ENCODE results near the gene AMTN. TPM values are rescaled to one million over a fixed set of nuclear protein-coding genes. Genes with fewer than 3 reads are reported as not detected.

AMTN gene, protein sequence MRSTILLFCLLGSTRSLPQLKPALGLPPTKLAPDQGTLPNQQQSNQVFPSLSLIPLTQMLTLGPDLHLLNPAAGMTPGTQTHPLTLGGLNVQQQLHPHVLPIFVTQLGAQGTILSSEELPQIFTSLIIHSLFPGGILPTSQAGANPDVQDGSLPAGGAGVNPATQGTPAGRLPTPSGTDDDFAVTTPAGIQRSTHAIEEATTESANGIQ
- total RNA-seq (not detected), polyA plus RNA-seq (not detected)
- long read RNA-seq, donor 1, result 0 reads
- long read RNA-seq, donor 2, result 0 reads
- long read RNA-seq, donor 3, result 0 reads

DNA sequence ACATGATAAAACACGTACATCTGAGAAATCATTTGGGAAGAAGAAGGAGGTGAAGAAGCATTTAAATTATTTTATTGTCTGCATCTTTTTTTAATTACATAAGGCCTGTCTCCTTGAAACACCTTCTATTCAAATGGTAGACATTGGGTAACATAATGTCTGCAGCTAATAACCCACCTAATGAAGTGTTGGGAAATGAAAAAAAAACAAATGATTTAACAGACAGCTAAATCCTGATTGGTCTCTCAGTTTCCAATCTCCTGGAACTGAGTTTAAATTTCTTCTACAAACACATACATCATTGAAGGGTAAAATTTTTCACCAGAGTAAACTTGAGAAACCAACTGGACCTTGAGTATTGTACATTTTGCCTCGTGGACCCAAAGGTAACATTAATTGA, at the start of gene AMTN:
Gene AMTN, plus strand, starts transcription at position 301 of the 400 bp plus-strand sequence. CDS start 209 bp downstream, outside the sequence.
- no peaks in the 10 kb centered on the region for H3K27me3 ChIP-seq
- ATAC-seq (no peak), DNase-seq (no peak)
- H3K4me1 ChIP-seq, result no peaks in the 10 kb centered on the region
- H3K9me3 ChIP-seq, result no peaks in the 10 kb centered on the region
- H3K36me3 ChIP-seq, result no peaks in the 10 kb centered on the region
- no peak within 1 kb of the TSS for H3K27ac ChIP-seq
- no peak within 1 kb of the TSS for H3K4me3 ChIP-seq
- WGBS, 2 donors, result 72% methylated on average over 2 of the region's 2 CpGs
- TF ChIP-seq, protein P1, sequence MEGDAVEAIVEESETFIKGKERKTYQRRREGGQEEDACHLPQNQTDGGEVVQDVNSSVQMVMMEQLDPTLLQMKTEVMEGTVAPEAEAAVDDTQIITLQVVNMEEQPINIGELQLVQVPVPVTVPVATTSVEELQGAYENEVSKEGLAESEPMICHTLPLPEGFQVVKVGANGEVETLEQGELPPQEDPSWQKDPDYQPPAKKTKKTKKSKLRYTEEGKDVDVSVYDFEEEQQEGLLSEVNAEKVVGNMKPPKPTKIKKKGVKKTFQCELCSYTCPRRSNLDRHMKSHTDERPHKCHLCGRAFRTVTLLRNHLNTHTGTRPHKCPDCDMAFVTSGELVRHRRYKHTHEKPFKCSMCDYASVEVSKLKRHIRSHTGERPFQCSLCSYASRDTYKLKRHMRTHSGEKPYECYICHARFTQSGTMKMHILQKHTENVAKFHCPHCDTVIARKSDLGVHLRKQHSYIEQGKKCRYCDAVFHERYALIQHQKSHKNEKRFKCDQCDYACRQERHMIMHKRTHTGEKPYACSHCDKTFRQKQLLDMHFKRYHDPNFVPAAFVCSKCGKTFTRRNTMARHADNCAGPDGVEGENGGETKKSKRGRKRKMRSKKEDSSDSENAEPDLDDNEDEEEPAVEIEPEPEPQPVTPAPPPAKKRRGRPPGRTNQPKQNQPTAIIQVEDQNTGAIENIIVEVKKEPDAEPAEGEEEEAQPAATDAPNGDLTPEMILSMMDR (IDR thresholded peaks at IDR 0.05), result no peak
- intact Hi-C loops (cut with DNase I), result no loop called here

DNA sequence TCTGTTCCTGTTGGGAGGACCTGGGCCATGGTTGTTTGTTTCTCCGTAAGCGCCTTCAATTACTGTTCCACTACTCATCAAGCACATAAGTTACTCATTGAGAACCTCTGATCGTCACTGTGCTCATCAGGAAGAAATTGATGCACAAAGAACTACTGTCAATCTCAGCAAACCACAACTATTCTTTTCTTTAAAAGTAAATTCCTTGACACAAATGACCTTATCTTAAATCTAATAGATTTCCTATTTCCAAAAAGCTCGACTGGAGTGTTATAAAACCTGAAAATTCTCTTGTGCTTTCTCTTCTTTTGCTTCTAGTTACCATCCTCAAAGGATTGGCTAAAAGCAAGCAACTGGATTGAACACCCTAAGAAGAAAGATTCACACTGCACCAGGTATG, 46.5 kb upstream of the AMTN start, which contains the start of gene MUC7:
Gene MUC7, plus strand, starts transcription at position 301 of the 400 bp plus-strand sequence. CDS start 1,825 bp downstream, outside the sequence.
- H3K27ac ChIP-seq, result no peak within 1 kb of the TSS
- TF ChIP-seq, protein P1 (IDR thresholded peaks at IDR 0.05), result no peak
- H3K36me3 ChIP-seq, result no peaks in the 10 kb centered on the region
- no peaks in the 10 kb centered on the region for H3K27me3 ChIP-seq
- H3K4me1 ChIP-seq, result no peaks in the 10 kb centered on the region
- WGBS, 2 donors, result 75% methylated on average over 4 of the region's 4 CpGs
- intact Hi-C loops (cut with DNase I), result no loop called here
- DNase-seq, result no peak
- no peak within 1 kb of the TSS for H3K4me3 ChIP-seq
- no peak for ATAC-seq
- peaks cover 0 to 18% (median 0%) of the 10 kb centered on the region in 11 donors for H3K9me3 ChIP-seq

DNA sequence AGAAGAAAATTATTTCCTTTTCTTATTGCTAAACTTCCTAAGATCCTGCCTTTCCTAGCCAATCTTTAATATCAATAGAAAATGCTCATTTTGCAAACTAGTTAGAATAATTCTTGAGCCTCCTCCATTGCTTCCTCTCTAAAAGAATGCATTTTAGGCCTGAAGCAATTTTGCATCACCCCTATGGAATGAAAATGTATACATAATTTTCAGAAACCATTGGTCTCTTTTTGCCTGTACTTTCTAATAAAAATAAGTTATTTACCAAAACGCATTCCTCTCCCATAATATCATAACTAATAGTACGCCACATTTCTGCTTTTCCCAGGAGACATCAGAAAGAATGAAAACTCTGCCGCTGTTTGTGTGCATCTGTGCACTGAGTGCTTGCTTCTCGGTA, 44.7 kb upstream of the AMTN start:
- ATAC-seq (no peak), DNase-seq (no peak)
- Histone ChIP-seq H3K4me3 (no peak overlapping the region), H3K36me3 (no peaks in the 10 kb centered on the region), H3K9me3 (peaks cover 0 to 10% (median 0%) of the 10 kb centered on the region in 11 donors), H3K27ac (no peak overlapping the region), H3K4me1 (no peaks in the 10 kb centered on the region), H3K27me3 (no peaks in the 10 kb centered on the region)
- intact Hi-C loops (cut with DNase I), result loop anchor here in 1 of 10 donors (2.0 kb wide), 1 partner anchor 51 kb away; no protein-coding TSS in a partner anchor
- WGBS, 2 donors, result 80% methylated on average over 4 of the region's 4 CpGs
- TF ChIP-seq, protein P1 (IDR thresholded peaks at IDR 0.05), result no peak

DNA sequence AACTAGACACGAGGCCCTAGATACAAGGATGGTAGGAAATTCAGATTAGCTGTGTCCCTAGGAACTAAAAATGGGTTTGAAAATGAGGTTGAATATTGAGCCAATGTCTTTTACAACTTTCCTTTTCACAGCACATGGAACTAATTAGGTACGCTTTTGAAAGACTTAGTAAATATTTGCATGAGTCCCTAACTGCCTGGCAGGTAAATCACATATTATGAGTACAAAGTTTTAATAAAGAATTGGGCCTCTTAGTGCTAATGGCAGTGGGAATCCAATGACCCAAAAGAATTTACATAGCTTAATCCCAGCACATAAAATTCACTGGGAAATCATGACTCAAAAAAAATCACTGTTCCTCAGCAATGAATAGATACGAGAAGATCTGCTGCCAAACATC, 29.6 kb upstream of the AMTN start:
- no peak for ATAC-seq
- H3K4me1 ChIP-seq, result no peaks in the 10 kb centered on the region
- intact Hi-C loops (cut with DNase I), result no loop called here
- H3K27ac ChIP-seq, result no peak overlapping the region
- WGBS, 2 donors, result 76 to 84% methylated on average over 3 of the region's 3 CpGs
- H3K36me3 ChIP-seq, result no peaks in the 10 kb centered on the region
- no peaks in the 10 kb centered on the region for H3K9me3 ChIP-seq
- no peak overlapping the region for H3K4me3 ChIP-seq
- no peaks in the 10 kb centered on the region for H3K27me3 ChIP-seq
- TF ChIP-seq, protein P1 (IDR thresholded peaks at IDR 0.05), result no peak
- no peak for DNase-seq
